Measurements from ENCODE around the gene LRRC1.

LRRC1 gene

GRCh38 chr6:53858196-53858595 lies 63.4 kb downstream of the LRRC1 start:
- no peak for TF ChIP-seq CTCF (IDR thresholded peaks at IDR 0.05; ENCODE audit: control extremely low read depth, extremely low read depth, low read depth, missing control alignments)
- DNase-seq (ENCODE audit: extremely low spot score) = no peak
- POLR2A ChIA-PET = no interaction called here
- CTCF ChIA-PET = no interaction called here

GRCh38 chr6:53858913-53859312 lies 64.1 kb downstream of the LRRC1 start:
- DNase-seq (ENCODE audit: extremely low spot score) = no peak
- ChIA-PET POLR2A (no interaction called here), CTCF (no interaction called here)
- no peak for TF ChIP-seq CTCF (IDR thresholded peaks at IDR 0.05; ENCODE audit: control extremely low read depth, extremely low read depth, low read depth, missing control alignments)

GRCh38 chr6:53860511-53860910 lies 65.7 kb downstream of the LRRC1 start:
- no peak for DNase-seq (ENCODE audit: extremely low spot score)
- TF ChIP-seq CTCF (IDR thresholded peaks at IDR 0.05; ENCODE audit: control extremely low read depth, extremely low read depth, low read depth, missing control alignments) = no peak
- ChIA-PET POLR2A (no interaction called here), CTCF (no interaction called here)

- TF ChIP-seq CTCF (IDR thresholded peaks at IDR 0.05; ENCODE audit: control extremely low read depth, extremely low read depth, low read depth, missing control alignments) = no peak
- DNase-seq (ENCODE audit: extremely low spot score) = no peak
- ChIA-PET POLR2A (no interaction called here), CTCF (no interaction called here)
Measured at GRCh38 chr6:53861518-53861917, 66.7 kb downstream of the LRRC1 start.

GRCh38 chr6:53862662-53863462 lies 68.1 kb downstream of the LRRC1 start:
- DNase-seq (ENCODE audit: extremely low spot score) = no peak
- TF ChIP-seq CTCF (IDR thresholded peaks at IDR 0.05; ENCODE audit: control extremely low read depth, extremely low read depth, low read depth, missing control alignments) = no peak
- CTCF ChIA-PET = interaction anchor here (1.9 kb wide), 1 partner anchor 20 kb away, joined by 4 read pairs; no protein-coding TSS in a partner anchor
- POLR2A ChIA-PET = no interaction called here

GRCh38 chr6:53864781-53865180 lies 70.0 kb downstream of the LRRC1 start:
- ChIA-PET CTCF (interaction anchor here (1.0 kb wide), 1 partner anchor 11 kb away, joined by 3 read pairs; no protein-coding TSS in a partner anchor), POLR2A (no interaction called here)

More at GRCh38 chr6:53864781-53865180, 70.0 kb downstream of the LRRC1 start:
- DNase-seq (ENCODE audit: extremely low spot score) = no peak
- TF ChIP-seq CTCF (IDR thresholded peaks at IDR 0.05; ENCODE audit: control extremely low read depth, extremely low read depth, low read depth, missing control alignments) = no peak

All from GM10248 (cell line).